ENCODE results near the gene MAGOHB.
A peak's percentile ranks its signal among the peaks of the same experiment; 100 is the strongest.
"Not testable (repeated sequence)": the region's sequence is repeated elsewhere in the genome, so short reads cannot be mapped to it uniquely, and the experiment has no call there.

The MAGOHB gene

DNA sequence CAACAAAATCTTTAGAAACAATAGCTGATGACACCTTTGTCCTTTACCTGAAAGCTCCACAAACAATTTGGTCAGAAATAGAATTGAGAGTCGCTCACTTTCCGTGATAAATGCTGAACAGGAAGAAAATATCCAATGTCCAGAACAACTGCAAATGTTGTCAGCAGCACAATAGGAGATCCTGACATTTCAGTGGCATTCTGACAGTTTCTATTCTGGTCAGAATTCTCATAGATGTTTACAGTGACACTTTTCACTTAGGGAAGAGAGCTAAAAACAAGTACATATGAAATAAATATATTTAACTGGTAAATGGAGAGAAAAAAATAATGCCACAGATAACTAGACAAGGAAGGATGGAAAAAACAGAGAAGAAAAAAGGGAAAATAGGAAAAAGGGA is 39.1 kb downstream of the MAGOHB start:
- no peak overlapping the region for H3K4me3 ChIP-seq (ENCODE audit: low read depth, low read length)
- TF ChIP-seq, protein P1, sequence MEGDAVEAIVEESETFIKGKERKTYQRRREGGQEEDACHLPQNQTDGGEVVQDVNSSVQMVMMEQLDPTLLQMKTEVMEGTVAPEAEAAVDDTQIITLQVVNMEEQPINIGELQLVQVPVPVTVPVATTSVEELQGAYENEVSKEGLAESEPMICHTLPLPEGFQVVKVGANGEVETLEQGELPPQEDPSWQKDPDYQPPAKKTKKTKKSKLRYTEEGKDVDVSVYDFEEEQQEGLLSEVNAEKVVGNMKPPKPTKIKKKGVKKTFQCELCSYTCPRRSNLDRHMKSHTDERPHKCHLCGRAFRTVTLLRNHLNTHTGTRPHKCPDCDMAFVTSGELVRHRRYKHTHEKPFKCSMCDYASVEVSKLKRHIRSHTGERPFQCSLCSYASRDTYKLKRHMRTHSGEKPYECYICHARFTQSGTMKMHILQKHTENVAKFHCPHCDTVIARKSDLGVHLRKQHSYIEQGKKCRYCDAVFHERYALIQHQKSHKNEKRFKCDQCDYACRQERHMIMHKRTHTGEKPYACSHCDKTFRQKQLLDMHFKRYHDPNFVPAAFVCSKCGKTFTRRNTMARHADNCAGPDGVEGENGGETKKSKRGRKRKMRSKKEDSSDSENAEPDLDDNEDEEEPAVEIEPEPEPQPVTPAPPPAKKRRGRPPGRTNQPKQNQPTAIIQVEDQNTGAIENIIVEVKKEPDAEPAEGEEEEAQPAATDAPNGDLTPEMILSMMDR (IDR thresholded peaks at IDR 0.05; ENCODE audit: control insufficient read depth, extremely low read depth, insufficient read depth), result no peak
- DNase-seq (ENCODE audit: low read depth), result no peak

DNA sequence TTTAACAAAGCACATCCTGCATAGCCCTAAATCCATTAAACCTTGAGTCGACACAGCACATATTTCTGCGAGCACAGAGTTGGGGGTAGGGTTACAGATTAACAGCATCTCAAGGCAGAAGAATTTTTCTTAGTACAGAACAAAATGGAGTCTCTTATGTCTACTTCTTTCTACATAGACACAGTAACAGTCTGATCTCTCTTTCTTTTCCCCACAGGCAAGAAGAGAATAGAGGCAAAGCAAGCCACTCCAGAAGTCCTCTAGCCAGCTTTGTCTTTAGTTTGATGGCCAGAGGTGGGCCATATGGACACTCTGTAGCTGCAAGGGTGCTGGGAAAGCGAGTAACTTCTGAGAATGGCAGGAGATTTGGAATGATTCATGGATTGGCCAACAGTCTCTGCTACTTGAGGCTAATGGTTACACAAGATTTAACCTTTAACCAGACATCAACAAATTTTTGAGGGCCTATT is 41.4 kb downstream of the MAGOHB start:
- H3K4me3 ChIP-seq (ENCODE audit: low read depth, low read length); DNase-seq (ENCODE audit: low read depth): not testable (repeated sequence)

DNA sequence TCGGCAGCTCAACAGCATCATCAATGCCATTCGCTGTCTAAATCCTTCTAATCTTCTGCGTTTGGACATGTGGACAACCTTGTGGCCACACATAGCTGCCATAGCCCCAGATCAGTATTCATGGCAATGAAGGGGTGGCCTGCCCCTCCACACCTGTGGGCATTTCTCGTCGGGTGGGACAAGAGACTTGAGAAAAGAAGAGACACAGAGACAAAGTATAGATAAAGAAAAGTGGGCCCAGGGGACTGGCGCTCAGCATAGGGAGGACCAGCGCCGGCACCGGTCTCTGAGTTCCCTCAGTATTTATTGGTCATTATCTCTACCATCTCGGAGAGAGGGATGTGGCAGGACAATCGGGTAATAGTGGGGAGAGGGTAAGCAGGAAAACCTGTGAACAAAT is 42.3 kb downstream of the MAGOHB start:
- TF ChIP-seq, protein P1 (IDR thresholded peaks at IDR 0.05; ENCODE audit: control insufficient read depth, extremely low read depth, insufficient read depth), result no peak
- no peak for DNase-seq (ENCODE audit: low read depth)

DNA sequence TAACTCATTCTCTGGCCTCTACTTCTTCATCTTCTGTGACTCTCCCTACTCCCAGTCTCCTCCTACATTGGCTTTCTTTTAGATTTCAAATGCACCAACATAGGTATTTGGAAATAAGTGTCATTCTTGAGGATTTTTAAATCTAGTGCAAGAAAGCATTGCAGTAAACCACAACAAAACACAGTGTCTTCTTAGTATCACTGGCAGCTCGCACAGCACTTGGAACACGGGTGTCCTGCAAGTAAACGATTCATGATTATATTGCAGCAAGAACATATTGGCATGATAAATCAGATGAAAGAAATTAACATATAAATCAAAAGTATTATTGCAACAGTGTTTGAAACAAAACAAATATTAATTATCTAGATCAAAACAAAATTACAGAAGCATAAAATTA is 45.6 kb downstream of the MAGOHB start:
- TF ChIP-seq, protein P1 (IDR thresholded peaks at IDR 0.05; ENCODE audit: control insufficient read depth, extremely low read depth, insufficient read depth), result no peak
- no peak overlapping the region for H3K4me3 ChIP-seq (ENCODE audit: low read depth, low read length)
- no peak for DNase-seq (ENCODE audit: low read depth)

More for the DNA sequence above, 42.3 kb downstream of the MAGOHB start:
- no peak overlapping the region for H3K4me3 ChIP-seq (ENCODE audit: low read depth, low read length)

DNA sequence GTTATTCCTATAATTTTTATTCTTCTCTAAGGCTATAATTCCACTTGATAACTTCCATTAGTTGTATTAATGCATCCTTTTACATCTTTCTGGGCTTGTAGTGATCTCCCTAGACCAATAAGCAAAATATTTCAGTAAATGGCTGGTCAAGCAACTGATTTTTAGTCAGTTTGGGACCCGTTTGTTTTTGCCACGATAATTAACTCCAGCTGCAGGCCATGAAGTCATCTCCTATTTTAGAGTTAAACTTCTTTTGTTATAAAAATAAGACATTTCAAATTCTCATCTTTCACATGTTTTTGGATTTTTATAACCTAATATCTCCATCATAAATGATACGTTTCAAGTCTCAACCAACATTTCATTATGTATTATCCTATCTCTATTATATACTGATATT is 49.4 kb downstream of the MAGOHB start:
- TF ChIP-seq, protein P1 (IDR thresholded peaks at IDR 0.05; ENCODE audit: control insufficient read depth, extremely low read depth, insufficient read depth), result no peak
- no peak for DNase-seq (ENCODE audit: low read depth)
- H3K4me3 ChIP-seq (ENCODE audit: low read depth, low read length), result no peak overlapping the region

DNA sequence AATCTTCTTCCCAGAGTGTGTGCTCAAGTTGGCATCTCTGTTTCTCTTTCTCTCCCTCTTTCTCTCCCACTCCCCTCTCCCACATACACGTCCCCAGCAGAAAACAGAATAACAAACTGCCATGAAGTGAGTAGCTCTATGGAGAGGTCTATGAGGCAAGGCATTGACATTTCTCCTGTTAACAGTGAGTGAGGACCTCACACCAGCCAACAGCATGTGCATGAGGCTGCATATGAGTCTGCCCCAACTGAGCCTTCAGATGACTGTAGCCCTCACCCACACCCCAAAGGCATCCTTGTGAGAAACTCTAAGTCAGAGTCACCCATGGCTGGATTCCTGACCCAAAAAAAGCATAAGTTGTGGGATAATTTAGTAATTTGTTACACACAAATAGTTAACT is 50.4 kb downstream of the MAGOHB start:
- no peak for DNase-seq (ENCODE audit: low read depth)
- TF ChIP-seq, protein P1 (IDR thresholded peaks at IDR 0.05; ENCODE audit: control insufficient read depth, extremely low read depth, insufficient read depth), result no peak
- H3K4me3 ChIP-seq (ENCODE audit: low read depth, low read length), result no peak overlapping the region

DNA sequence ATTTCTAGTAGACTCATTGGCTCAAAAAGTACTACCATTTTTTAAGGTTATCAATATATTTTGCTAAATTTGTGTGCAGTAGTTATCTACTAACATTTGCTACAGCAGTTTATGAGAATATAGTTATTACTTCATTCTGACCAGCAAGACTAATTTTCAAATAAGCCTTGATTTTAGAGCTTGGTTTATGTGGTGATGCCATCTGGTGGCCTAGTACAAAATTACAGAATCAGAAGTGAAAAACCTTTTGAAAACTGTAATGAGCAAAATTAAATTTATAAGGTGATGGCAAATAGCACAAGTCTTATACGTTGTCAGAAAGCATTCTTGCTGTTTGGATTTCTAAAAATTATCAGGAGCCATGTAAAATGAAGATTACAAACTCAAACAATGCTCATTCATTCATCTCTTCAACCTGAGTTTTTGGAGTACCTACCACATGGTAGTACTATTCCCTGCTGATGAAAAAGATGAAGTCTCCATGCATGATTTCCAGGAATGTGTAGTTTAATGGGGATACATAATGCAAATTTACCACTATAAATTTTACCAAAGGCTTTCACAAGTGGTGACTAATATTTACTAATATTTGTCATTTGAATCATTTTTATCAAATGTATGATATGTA is 51.0 kb downstream of the MAGOHB start:
- no peak overlapping the region for H3K4me3 ChIP-seq (ENCODE audit: low read depth, low read length)
- TF ChIP-seq, protein P1 (IDR thresholded peaks at IDR 0.05; ENCODE audit: control insufficient read depth, extremely low read depth, insufficient read depth), result peak; percentile 70
- DNase-seq (ENCODE audit: low read depth), result peak; percentile 15

Data from LNCaP clone FGC (cell line).